MCF 10A (cell line): Measurements from ENCODE around the gene CCNI2. TPM values are rescaled to one million over a fixed set of nuclear protein-coding genes. Genes with fewer than 3 reads are reported as not detected.

ENCODE experiments used
- BruUV-seq: library from RNA; stranded (reverse); fragments of 400-500 nt; replicated peaks from 2 replicates; lab custom pipeline; 2021; lab: Mats Ljungman, UMichigan
- CTCF ChIA-PET: fragments of 300-600 bp; sonication (Branson Sonifier 250); formaldehyde crosslinking; extraction: SDS; loops from one replicate; lab custom pipeline; 2021; ENCODE audit warnings: antibody characterized with exemption, inconsistent platforms; lab: Yijun Ruan, JAX
- POLR2A ChIA-PET: fragments of 300-600, 350-650 bp; sonication (Branson Sonifier 250); formaldehyde crosslinking; extraction: SDS; loops from one replicate; lab custom pipeline; 2020; ENCODE audit warnings: antibody characterized with exemption, inconsistent platforms; lab: Yijun Ruan, JAX
- DNase-seq: peaks from one replicate; pipeline ENCODE4 v3.0.0-alpha.2; 2018; ENCODE audit not compliant: unreplicated experiment
- H3K27ac Mint-ChIP-seq: one replicate; pipeline ENCODE4 v1.8.0; 2022; ENCODE audit warnings: mild to moderate bottlenecking, low read depth, mixed read lengths; ENCODE audit not compliant: unreplicated experiment
- H3K27me3 Mint-ChIP-seq: one replicate; pipeline ENCODE4 v1.8.0; 2022; ENCODE audit warnings: mixed read lengths; ENCODE audit not compliant: insufficient read depth, unreplicated experiment
- H3K36me3 Mint-ChIP-seq: one replicate; pipeline ENCODE4 v1.8.0; 2022; ENCODE audit warnings: mild to moderate bottlenecking, moderate library complexity, mixed read lengths; ENCODE audit not compliant: insufficient read depth, unreplicated experiment
- H3K4me1 Mint-ChIP-seq: one replicate; pipeline ENCODE4 v1.8.0; 2022; ENCODE audit warnings: mixed read lengths; ENCODE audit not compliant: insufficient read depth, unreplicated experiment
- H3K4me3 Mint-ChIP-seq: one replicate; pipeline ENCODE4 v1.8.0; 2022; ENCODE audit warnings: mild to moderate bottlenecking, moderate library complexity, mixed read lengths; ENCODE audit not compliant: unreplicated experiment
- H3K9me3 Mint-ChIP-seq: one replicate; pipeline ENCODE4 v1.8.0; 2022; ENCODE audit warnings: mixed read lengths; ENCODE audit not compliant: unreplicated experiment
- intact Hi-C: fragments of 100-400 bp; cut with micrococcal nuclease; formaldehyde crosslinking; loops from 2 replicates; pipeline ENCODE4 v1.14.1; 2022
- total RNA-seq: library from RNA; stranded (reverse); gene quantifications from 2 replicates; pipeline ENCODE4 v1.2.3, GENCODE V29; 2022
- TF ChIP-seq, protein P1 (sequence below): fragments of 200-600 bp; IDR thresholded peaks from one replicate; pipeline ENCODE4 v1.8.0; 2022; ENCODE audit warnings: antibody characterized with exemption, mild to moderate bottlenecking; ENCODE audit not compliant: unreplicated experiment

The CCNI2 gene
- total RNA-seq, 1 experiment from 2014 or later: 0.16 TPM

- H3K9me3 Mint-ChIP-seq: no peaks in the 10 kb centered on the region
- no TSS peak for BruUV-seq
- TF ChIP-seq, protein P1, sequence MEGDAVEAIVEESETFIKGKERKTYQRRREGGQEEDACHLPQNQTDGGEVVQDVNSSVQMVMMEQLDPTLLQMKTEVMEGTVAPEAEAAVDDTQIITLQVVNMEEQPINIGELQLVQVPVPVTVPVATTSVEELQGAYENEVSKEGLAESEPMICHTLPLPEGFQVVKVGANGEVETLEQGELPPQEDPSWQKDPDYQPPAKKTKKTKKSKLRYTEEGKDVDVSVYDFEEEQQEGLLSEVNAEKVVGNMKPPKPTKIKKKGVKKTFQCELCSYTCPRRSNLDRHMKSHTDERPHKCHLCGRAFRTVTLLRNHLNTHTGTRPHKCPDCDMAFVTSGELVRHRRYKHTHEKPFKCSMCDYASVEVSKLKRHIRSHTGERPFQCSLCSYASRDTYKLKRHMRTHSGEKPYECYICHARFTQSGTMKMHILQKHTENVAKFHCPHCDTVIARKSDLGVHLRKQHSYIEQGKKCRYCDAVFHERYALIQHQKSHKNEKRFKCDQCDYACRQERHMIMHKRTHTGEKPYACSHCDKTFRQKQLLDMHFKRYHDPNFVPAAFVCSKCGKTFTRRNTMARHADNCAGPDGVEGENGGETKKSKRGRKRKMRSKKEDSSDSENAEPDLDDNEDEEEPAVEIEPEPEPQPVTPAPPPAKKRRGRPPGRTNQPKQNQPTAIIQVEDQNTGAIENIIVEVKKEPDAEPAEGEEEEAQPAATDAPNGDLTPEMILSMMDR: no peak
- POLR2A ChIA-PET: interaction anchor here (0.9 to 1.2 kb wide), 4 partner anchors 16 to 135 kb away, joined by 3 to 4 read pairs (median 3); no protein-coding TSS in a partner anchor
- CTCF ChIA-PET: interaction anchor here (0.8 to 2.8 kb wide), 4 partner anchors 18 to 87 kb away, joined by 3 to 13 read pairs (median 4); no protein-coding TSS in a partner anchor
- no peaks in the 10 kb centered on the region for H3K27me3 Mint-ChIP-seq
- H3K36me3 Mint-ChIP-seq: peaks cover 39% of the 10 kb centered on the region
- peaks cover 33% of the 10 kb centered on the region for H3K4me1 Mint-ChIP-seq
- DNase-seq: no peak
- intact Hi-C loops: no loop called here
- no peak overlapping the region for H3K4me3 Mint-ChIP-seq
- H3K27ac Mint-ChIP-seq: no peak overlapping the region
Measured at GRCh38 chr5:132733499-132734148, 13.6 kb upstream of the CCNI2 start.

GRCh38 chr5:132734687-132735086 lies 12.5 kb upstream of the CCNI2 start:
- intact Hi-C loops: no loop called here
- TF ChIP-seq, protein P1: no peak
- H3K36me3 Mint-ChIP-seq: peaks cover 30% of the 10 kb centered on the region
- no peak overlapping the region for H3K27ac Mint-ChIP-seq
- no TSS peak for BruUV-seq
- DNase-seq: no peak
- CTCF ChIA-PET: no interaction called here
- no peaks in the 10 kb centered on the region for H3K9me3 Mint-ChIP-seq
- H3K4me3 Mint-ChIP-seq: no peak overlapping the region
- POLR2A ChIA-PET: interaction anchor here (0.7 to 0.9 kb wide), 2 partner anchors 15 to 316 kb away, joined by 3 to 4 read pairs; no protein-coding TSS in a partner anchor
- H3K27me3 Mint-ChIP-seq: no peaks in the 10 kb centered on the region
- peaks cover 38% of the 10 kb centered on the region for H3K4me1 Mint-ChIP-seq

GRCh38 chr5:132736853-132737833 lies 10.1 kb upstream of the CCNI2 start, which contains the start of gene KIF3A:
Gene KIF3A (minus strand): TSS chr5:132737546. CDS start chr5:132737419, 127 bp downstream.
- H3K4me3 Mint-ChIP-seq: peak within 1 kb of the TSS; percentile 89
- H3K36me3 Mint-ChIP-seq: peaks cover 19% of the 10 kb centered on the region
- no peaks in the 10 kb centered on the region for H3K9me3 Mint-ChIP-seq
- POLR2A ChIA-PET: interaction anchor here (0.6 to 3.3 kb wide), 37 partner anchors 9 to 1573 kb away, joined by 3 to 29 read pairs (median 4); partner anchors contain the start of genes GDF9, HSPA4, RAD50 and SEPTIN8
- H3K27ac Mint-ChIP-seq: peak within 1 kb of the TSS; percentile 29
- TF ChIP-seq, protein P1: no peak
- CTCF ChIA-PET: interaction anchor here (0.5 to 1.9 kb wide), 11 partner anchors 10 to 671 kb away, joined by 3 to 6 read pairs (median 3); partner anchors contain the start of genes CCNI2 and GDF9
- intact Hi-C loops: loop anchor here (1.0 kb wide), 1 partner anchor 39 kb away; no protein-coding TSS in a partner anchor
- DNase-seq: peak; percentile 100
- peaks cover 38% of the 10 kb centered on the region for H3K4me1 Mint-ChIP-seq
- H3K27me3 Mint-ChIP-seq: peaks cover 5% of the 10 kb centered on the region
- no TSS peak for BruUV-seq
